Right ventricle myocardium inferior (tissue), 1 donor: ENCODE data around the gene OPCML. TPM values are rescaled to one million over a fixed set of nuclear protein-coding genes. Genes with fewer than 3 reads are reported as not detected.

ENCODE experiments used
- ATAC-seq: fragments of 200-7000 bp; cut with Tn5 transposase; one replicate; pipeline ENCODE4 v1.9.1; 2020; ENCODE audit warnings: mild to moderate bottlenecking, moderate library complexity
- DNase-seq: peaks from one replicate; pipeline ENCODE4 v3.0.0; 2021; ENCODE audit errors: missing footprints
- intact Hi-C: fragments of 100-400 bp; cut with DNase I; formaldehyde crosslinking; loops from one replicate; pipeline ENCODE4 v1.11.0; 2022
- total RNA-seq: library from RNA; stranded (reverse); fragmentation: NEBNext Ultra II Directional; extraction: Animal tissue kit (Norgen Biotek cat#: 25700); gene quantifications from one replicate; pipeline ENCODE4 v1.2.1, GENCODE V29; 2021
- donor health status: DM: no; HTN: yes; CAD: no; lungs with severe emphysema.

OPCML gene
- total RNA-seq, 1 donor from 2014 or later, result 0.05 TPM

GRCh38 chr11:133339495-133340140 lies 192.7 kb downstream of the OPCML start:
- ATAC-seq (no peak), DNase-seq (no peak)
- intact Hi-C loops, result no loop called here

- DNase-seq, result no peak
Observed at GRCh38 chr11:133338588-133338987, 193.7 kb downstream of the OPCML start.

GRCh38 chr11:133337951-133338418 lies 194.3 kb downstream of the OPCML start:
- intact Hi-C loops, result no loop called here
- DNase-seq, result no peak
- no peak for ATAC-seq

More at GRCh38 chr11:133338588-133338987, 193.7 kb downstream of the OPCML start:
- intact Hi-C loops, result no loop called here
- no peak for ATAC-seq

GRCh38 chr11:133337193-133337592 lies 195.1 kb downstream of the OPCML start:
- intact Hi-C loops, result no loop called here
- ATAC-seq, result no peak
- DNase-seq, result no peak

DNA sequence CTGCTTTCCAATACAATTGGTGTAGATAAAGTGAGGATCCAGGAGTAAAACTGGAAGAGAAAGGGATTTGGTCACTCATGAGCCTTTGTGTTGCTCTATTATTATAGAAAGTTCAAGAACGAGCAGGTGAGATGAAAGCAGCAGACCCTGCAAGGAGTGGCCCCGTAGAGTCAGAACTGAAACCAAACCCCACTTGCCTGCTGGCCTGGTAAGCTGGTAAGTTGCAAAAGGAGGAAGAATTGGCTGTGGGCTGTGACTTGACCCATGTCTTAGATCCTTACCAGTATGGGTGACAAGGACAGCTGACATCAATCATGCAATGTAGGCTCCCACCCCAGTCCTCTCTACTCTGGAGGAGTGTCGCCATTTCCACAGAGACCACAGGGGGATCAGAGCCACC lies 201.3 kb downstream of the OPCML start:
- intact Hi-C loops, result no loop called here
- ATAC-seq, result no peak
- DNase-seq, result no peak

DNA sequence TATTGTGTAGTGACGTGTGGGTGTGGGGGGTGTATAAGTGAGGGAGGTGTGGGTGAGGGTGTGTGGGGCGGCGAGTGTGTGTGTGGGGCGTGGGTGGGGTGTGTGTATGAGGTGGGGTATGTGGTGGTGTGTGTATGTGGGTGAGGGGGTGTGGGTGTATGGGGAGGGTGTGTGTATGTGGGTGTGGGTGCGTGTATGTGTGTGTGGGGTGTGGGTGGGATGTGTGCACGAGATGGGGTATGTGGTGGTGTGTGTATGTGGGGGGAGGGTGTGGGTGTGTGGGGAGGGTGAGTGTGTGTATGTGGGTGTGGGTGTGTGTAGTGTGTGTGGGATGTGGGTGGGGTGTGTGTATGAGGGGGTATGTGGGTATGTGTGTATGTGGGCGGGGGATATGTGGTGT lies 205.5 kb downstream of the OPCML start:
- peak; percentile 16 for ATAC-seq
- intact Hi-C loops, result loop anchor here (10.0 kb wide), 1 partner anchor 1528 kb away; no protein-coding TSS in a partner anchor
- no peak for DNase-seq

- intact Hi-C loops, result loop anchor here (10.0 kb wide), 1 partner anchor 1528 kb away; no protein-coding TSS in a partner anchor
- no peak for DNase-seq
- no peak for ATAC-seq
Observed at GRCh38 chr11:133326332-133326731, 206.0 kb downstream of the OPCML start.

GRCh38 chr11:133325711-133326110 lies 206.6 kb downstream of the OPCML start:
- no peak for DNase-seq
- no peak for ATAC-seq
- intact Hi-C loops, result loop anchor here (10.0 kb wide), 1 partner anchor 1529 kb away; no protein-coding TSS in a partner anchor

GRCh38 chr11:133323354-133323753 lies 208.9 kb downstream of the OPCML start:
- intact Hi-C loops, result loop anchor here (10.0 kb wide), 1 partner anchor 1531 kb away; no protein-coding TSS in a partner anchor
- DNase-seq (no peak), ATAC-seq (no peak)

- DNase-seq (no peak), ATAC-seq (no peak)
- intact Hi-C loops, result no loop called here
Observed at GRCh38 chr11:133318221-133318620, 214.1 kb downstream of the OPCML start.

DNA sequence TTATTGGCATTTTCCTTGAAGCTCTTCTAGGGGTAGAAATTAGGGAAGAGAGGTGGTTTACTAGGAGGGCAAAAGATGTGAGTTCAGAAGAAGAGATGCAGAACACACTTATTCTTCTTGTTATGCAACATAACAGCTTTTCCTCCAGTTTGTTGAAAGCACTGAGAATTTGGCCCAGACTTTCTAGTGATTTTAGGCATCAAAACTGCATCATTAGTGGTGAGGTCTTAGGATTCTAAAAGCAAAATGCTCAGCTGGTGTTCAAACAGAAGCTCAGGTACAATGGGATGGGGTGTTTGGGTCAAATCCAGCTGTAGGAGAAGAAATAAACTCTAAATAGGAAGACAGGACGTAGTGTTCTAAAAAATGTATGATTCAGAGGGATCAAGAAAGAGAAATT lies 221.1 kb downstream of the OPCML start:
- DNase-seq (no peak), ATAC-seq (no peak)
- intact Hi-C loops, result no loop called here

- ATAC-seq, result no peak
- DNase-seq, result no peak
- intact Hi-C loops, result no loop called here
Observed at GRCh38 chr11:133306019-133306418, 226.3 kb downstream of the OPCML start.

GRCh38 chr11:133305208-133305956 lies 226.9 kb downstream of the OPCML start:
- DNase-seq, result no peak
- intact Hi-C loops, result no loop called here
- no peak for ATAC-seq

- DNase-seq (no peak), ATAC-seq (no peak)
- intact Hi-C loops, result no loop called here
Observed at GRCh38 chr11:133303262-133303661, 229.0 kb downstream of the OPCML start.

DNA sequence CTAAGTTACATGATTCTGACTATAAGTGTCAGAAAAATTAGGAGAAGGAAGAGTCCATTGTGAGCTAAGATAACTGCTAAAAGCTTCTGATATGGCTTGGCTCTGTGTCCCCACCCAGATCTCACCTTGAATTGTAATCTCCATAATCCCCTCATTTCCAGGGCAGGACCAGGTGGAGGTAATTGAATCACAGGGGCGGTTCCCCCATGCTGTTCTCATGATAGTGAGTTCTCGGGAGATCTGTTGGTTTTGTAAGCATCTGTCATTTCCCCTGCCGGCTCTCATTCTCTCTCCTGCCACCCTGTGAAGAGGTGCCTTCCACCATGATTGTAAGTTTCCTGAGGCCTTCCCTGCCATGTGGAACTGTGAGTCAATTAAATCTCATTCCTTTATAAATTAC lies 230.2 kb downstream of the OPCML start:
- DNase-seq (no peak), ATAC-seq (no peak)
- intact Hi-C loops, result no loop called here

GRCh38 chr11:133300666-133301065 lies 231.6 kb downstream of the OPCML start:
- DNase-seq (no peak), ATAC-seq (no peak)
- intact Hi-C loops, result no loop called here

GRCh38 chr11:133291780-133292179 lies 240.5 kb downstream of the OPCML start:
- DNase-seq, result no peak
- no peak for ATAC-seq
- intact Hi-C loops, result no loop called here

- ATAC-seq, result no peak
- intact Hi-C loops, result no loop called here
- no peak for DNase-seq
Observed at GRCh38 chr11:133285359-133285758, 246.9 kb downstream of the OPCML start.

GRCh38 chr11:133284156-133284555 lies 248.1 kb downstream of the OPCML start:
- ATAC-seq (no peak), DNase-seq (no peak)
- intact Hi-C loops, result no loop called here

GRCh38 chr11:133277886-133278285 lies 254.4 kb downstream of the OPCML start:
- intact Hi-C loops, result no loop called here
- ATAC-seq (no peak), DNase-seq (no peak)
